HEK293 (cell line): ENCODE data around the gene RSPO1.

ENCODE experiments used
- CTCF ChIA-PET: fragments of 350-600 bp; formaldehyde crosslinking; extraction: SDS; loops from one replicate; lab custom pipeline; 2021; ENCODE audit warnings: antibody characterized with exemption; lab: Yijun Ruan, JAX
- POLR2A ChIA-PET: fragments of 300-600 bp; formaldehyde crosslinking; extraction: SDS; loops from one replicate; lab custom pipeline; 2020; ENCODE audit warnings: antibody characterized with exemption, inconsistent platforms; lab: Yijun Ruan, JAX
- H3K27ac ChIP-seq: fragments of 200-500 bp; sonication (Bioruptor generic); 2 replicates; pipeline ENCODE4 v1.5.1; 2014; ENCODE audit warnings: low read depth, low read length, control low read depth, inconsistent platforms; ENCODE audit errors: extremely low read depth
- H3K36me3 ChIP-seq, 2 experiments: fragments of 200-500 bp in 1 of 2; sonication (Bioruptor generic) in 1 of 2; 1 replicate in 1 of 2; 2 replicates in 1 of 2; pipeline ENCODE4 v1.5.1; 2014 to 2017; ENCODE audit warnings: inconsistent platforms in 2 of 2, low read length in 2 of 2; ENCODE audit not compliant: control insufficient read depth in 2 of 2, insufficient read depth in 1 of 2
- H3K4me1 ChIP-seq: fragments of 200-500 bp; sonication (Bioruptor generic); 2 replicates; pipeline ENCODE4 v1.5.1; 2014; ENCODE audit warnings: mild to moderate bottlenecking, low read length, inconsistent platforms; ENCODE audit not compliant: control insufficient read depth, insufficient read depth
- H3K4me3 ChIP-seq: 2 replicates; pipeline ENCODE4 v1.5.1; 2011; ENCODE audit warnings: low read depth, mild to moderate bottlenecking, control low read depth, low read length, moderate library complexity
- H3K9me3 ChIP-seq: fragments of 200-500 bp; sonication (Bioruptor generic); 2 replicates; pipeline ENCODE4 v1.5.1; 2014; ENCODE audit warnings: low read depth, low read length, inconsistent platforms; ENCODE audit not compliant: control insufficient read depth, insufficient read depth
- BCL11A ChIP-seq: fragments of 450-650 bp; formaldehyde crosslinking; IDR thresholded peaks from 2 replicates; pipeline ENCODE4 v1.5.1; 2016; ENCODE audit warnings: low read depth, missing biosample characterization, missing genetic modification characterization
- GLI2 ChIP-seq: fragments of 450-650 bp; formaldehyde crosslinking; IDR thresholded peaks from 2 replicates; pipeline ENCODE4; 2017; ENCODE audit warnings: missing biosample characterization, missing genetic modification characterization, low read depth, borderline replicate concordance
- PRDM6 ChIP-seq: fragments of 450-650 bp; formaldehyde crosslinking; IDR thresholded peaks from 2 replicates; pipeline ENCODE4 v1.5.1; 2017; ENCODE audit warnings: missing biosample characterization, missing genetic modification characterization
- SCRT1 ChIP-seq: fragments of 450-650 bp; formaldehyde crosslinking; IDR thresholded peaks from 2 replicates; pipeline ENCODE4 v1.5.1; 2016; ENCODE audit warnings: missing biosample characterization, missing genetic modification characterization, borderline replicate concordance
- TSHZ1 ChIP-seq: fragments of 450-650 bp; formaldehyde crosslinking; IDR thresholded peaks from 2 replicates; pipeline ENCODE4 v1.5.1; 2016; ENCODE audit warnings: missing biosample characterization, missing genetic modification characterization, borderline replicate concordance
- YY1 ChIP-seq: fragments of 450-650 bp; formaldehyde crosslinking; IDR thresholded peaks from 2 replicates; pipeline ENCODE4 v1.5.1; 2018; ENCODE audit warnings: missing biosample characterization, missing genetic modification characterization
- ZEB2 ChIP-seq: fragments of 450-650 bp; formaldehyde crosslinking; IDR thresholded peaks from 2 replicates; pipeline ENCODE4 v1.5.1; 2016; ENCODE audit warnings: missing biosample characterization, missing genetic modification characterization
- ZFHX2 ChIP-seq: fragments of 450-650 bp; formaldehyde crosslinking; conservative IDR thresholded peaks from 2 replicates; pipeline ENCODE4 v1.5.1; 2016; ENCODE audit warnings: missing biosample characterization, missing genetic modification characterization
- ZNF133 ChIP-seq: fragments of 450-650 bp; formaldehyde crosslinking; IDR thresholded peaks from 2 replicates; pipeline ENCODE4 v1.5.1; 2016; ENCODE audit warnings: missing biosample characterization, missing genetic modification characterization
- ZNF169 ChIP-seq: fragments of 450-650 bp; formaldehyde crosslinking; IDR thresholded peaks from 2 replicates; pipeline ENCODE4 v1.5.1; 2016; ENCODE audit warnings: missing biosample characterization, missing genetic modification characterization
- ZNF223 ChIP-seq: fragments of 450-650 bp; formaldehyde crosslinking; IDR thresholded peaks from 2 replicates; pipeline ENCODE4 v1.5.1; 2016; ENCODE audit warnings: missing biosample characterization, missing genetic modification characterization
- ZNF433 ChIP-seq: fragments of 450-650 bp; formaldehyde crosslinking; IDR thresholded peaks from 2 replicates; pipeline ENCODE4 v1.5.1; 2016; ENCODE audit warnings: missing biosample characterization, missing genetic modification characterization, low read depth
- ZNF529 ChIP-seq: fragments of 450-650 bp; formaldehyde crosslinking; IDR thresholded peaks from 2 replicates; pipeline ENCODE4 v1.5.1; 2017; ENCODE audit warnings: missing genetic modification characterization, missing biosample characterization; ENCODE audit not compliant: insufficient replicate concordance
- ZNF596 ChIP-seq: fragments of 450-650 bp; IDR thresholded peaks from 2 replicates; pipeline ENCODE4 v1.5.0; 2018; ENCODE audit warnings: missing biosample characterization, mild to moderate bottlenecking, missing genetic modification characterization, moderate library complexity
- ZNF629 ChIP-seq: fragments of 450-650 bp; formaldehyde crosslinking; IDR thresholded peaks from 2 replicates; pipeline ENCODE4 v1.5.1; 2017; ENCODE audit warnings: missing biosample characterization, missing genetic modification characterization
- ZNF664 ChIP-seq: fragments of 450-650 bp; formaldehyde crosslinking; IDR thresholded peaks from 2 replicates; pipeline ENCODE4 v1.5.1; 2016; ENCODE audit warnings: missing biosample characterization, missing genetic modification characterization
- ZNF837 ChIP-seq: fragments of 450-650 bp; formaldehyde crosslinking; IDR thresholded peaks from 2 replicates; pipeline ENCODE4 v1.5.1; 2016; ENCODE audit warnings: missing biosample characterization, missing genetic modification characterization
- TF ChIP-seq, protein P1 (sequence below): fragments of 450-650 bp; formaldehyde crosslinking; IDR thresholded peaks from 2 replicates; pipeline ENCODE4 v1.5.1; 2016; ENCODE audit warnings: missing biosample characterization, missing genetic modification characterization, borderline replicate concordance
- TF ChIP-seq, protein P2 (sequence below): fragments of 450-650 bp; formaldehyde crosslinking; IDR thresholded peaks from 2 replicates; pipeline ENCODE4 v1.5.1; 2017; ENCODE audit warnings: missing biosample characterization, missing genetic modification characterization

Gene RSPO1

DNA sequence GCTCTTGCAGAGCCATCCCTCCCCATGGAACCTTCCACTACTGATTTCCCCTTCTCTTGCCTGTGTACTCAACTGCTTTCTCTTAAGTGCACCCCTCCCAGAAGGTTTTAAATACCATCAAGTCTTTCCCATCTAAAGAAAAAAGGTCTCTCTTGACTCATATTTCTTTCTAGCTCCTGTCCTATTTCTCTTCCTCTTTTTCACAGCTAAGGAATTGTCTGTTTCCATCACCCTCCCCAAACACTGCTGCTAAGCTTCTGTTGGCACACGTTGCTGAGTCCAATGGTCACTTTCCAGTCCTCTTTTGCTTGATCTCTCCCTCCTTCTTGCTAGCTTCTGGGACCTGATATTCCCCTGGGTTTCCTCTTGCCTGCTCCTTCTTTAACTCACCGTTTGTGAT lies 25.7 kb downstream of the RSPO1 start:
- no peaks in the 10 kb centered on the region for H3K9me3 ChIP-seq
- no peak overlapping the region for H3K27ac ChIP-seq
- CTCF ChIA-PET, result interaction anchor here (0.5 to 1.1 kb wide), 3 partner anchors 29 to 154 kb away, joined by 3 read pairs; no protein-coding TSS in a partner anchor
- no peaks in the 10 kb centered on the region for H3K36me3 ChIP-seq
- POLR2A ChIA-PET, result no interaction called here
- no peak for TF ChIP-seq GLI2 (tag by site-specific recombination)
- no peak for TF ChIP-seq ZNF169 (tag by site-specific recombination)
- TF ChIP-seq, protein P1, sequence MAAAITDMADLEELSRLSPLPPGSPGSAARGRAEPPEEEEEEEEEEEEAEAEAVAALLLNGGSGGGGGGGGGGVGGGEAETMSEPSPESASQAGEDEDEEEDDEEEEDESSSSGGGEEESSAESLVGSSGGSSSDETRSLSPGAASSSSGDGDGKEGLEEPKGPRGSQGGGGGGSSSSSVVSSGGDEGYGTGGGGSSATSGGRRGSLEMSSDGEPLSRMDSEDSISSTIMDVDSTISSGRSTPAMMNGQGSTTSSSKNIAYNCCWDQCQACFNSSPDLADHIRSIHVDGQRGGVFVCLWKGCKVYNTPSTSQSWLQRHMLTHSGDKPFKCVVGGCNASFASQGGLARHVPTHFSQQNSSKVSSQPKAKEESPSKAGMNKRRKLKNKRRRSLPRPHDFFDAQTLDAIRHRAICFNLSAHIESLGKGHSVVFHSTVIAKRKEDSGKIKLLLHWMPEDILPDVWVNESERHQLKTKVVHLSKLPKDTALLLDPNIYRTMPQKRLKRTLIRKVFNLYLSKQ (tag by site-specific recombination), result no peak
- no peak for TF ChIP-seq ZNF664 (tag by site-specific recombination)
- no peak for TF ChIP-seq ZNF629
- no peak for TF ChIP-seq ZNF529 (tag by site-specific recombination)
- TF ChIP-seq YY1 (tag by site-specific recombination), result no peak
- no peak overlapping the region for H3K4me3 ChIP-seq
- H3K4me1 ChIP-seq, result no peaks in the 10 kb centered on the region

DNA sequence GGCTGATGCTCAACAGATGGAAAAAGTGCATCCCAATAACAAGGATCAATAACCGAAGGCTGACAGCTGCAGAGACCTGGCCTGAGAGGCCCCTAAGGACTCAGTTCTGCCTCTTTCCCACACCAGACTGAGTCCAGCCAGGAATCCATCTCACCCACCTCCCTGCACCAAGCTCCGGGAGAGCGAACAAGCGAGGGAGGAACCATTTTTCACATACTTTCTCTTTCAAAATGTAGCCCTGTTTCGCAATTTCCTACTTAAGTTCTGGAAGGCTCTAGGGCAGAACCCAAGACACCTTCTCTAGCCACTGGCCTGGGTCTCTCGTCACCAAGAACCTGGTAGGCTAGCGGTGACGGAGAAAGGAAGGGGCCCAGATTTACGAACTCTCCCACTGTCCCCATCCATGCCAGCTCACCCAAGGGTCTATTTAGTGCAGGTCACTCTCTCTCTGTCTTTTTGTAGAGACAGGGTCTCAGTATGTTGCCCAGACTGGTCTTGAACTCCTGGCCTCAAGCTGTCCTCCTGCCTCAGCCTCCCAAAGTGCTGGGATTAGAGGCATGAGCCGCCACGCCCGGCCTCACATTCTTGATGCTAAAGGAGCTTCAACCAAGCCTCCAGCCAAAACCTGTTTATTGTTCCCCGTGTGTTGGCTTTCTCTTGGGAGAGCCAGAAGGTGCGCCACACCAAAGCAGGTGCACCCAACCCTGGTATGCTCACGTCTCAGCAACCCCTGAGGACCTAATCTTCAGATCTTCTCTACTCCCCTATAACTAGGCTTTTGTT lies 28.0 kb downstream of the RSPO1 start:
- POLR2A ChIA-PET, result interaction anchor here (1.3 kb wide), 1 partner anchor 11 kb away, joined by 6 read pairs; the partner anchor contains the start of gene GNL2
- no peak overlapping the region for H3K4me3 ChIP-seq
- H3K27ac ChIP-seq, result no peak overlapping the region
- CTCF ChIA-PET, result interaction anchor here (0.7 to 3.3 kb wide), 2 partner anchors 11 to 75 kb away, joined by 3 to 18 read pairs; no protein-coding TSS in a partner anchor
- TF ChIP-seq TSHZ1 (tag by site-specific recombination) (no peak), ZNF596 (tag by site-specific recombination) (no peak), ZEB2 (no peak), ZNF223 (no peak), ZFHX2 (no peak), BCL11A (no peak), ZNF133 (tag by site-specific recombination) (no peak)
- H3K9me3 ChIP-seq, result no peaks in the 10 kb centered on the region
- no peaks in the 10 kb centered on the region for H3K36me3 ChIP-seq
- no peaks in the 10 kb centered on the region for H3K4me1 ChIP-seq

GRCh38 chr1:37605806-37606474 lies 28.8 kb downstream of the RSPO1 start:
- H3K36me3 ChIP-seq, result no peaks in the 10 kb centered on the region
- H3K4me1 ChIP-seq, result no peaks in the 10 kb centered on the region
- POLR2A ChIA-PET, result interaction anchor here (0.8 to 1.3 kb wide), 2 partner anchors 10 to 13 kb away, joined by 3 to 6 read pairs; partner anchors contain the start of gene GNL2
- H3K27ac ChIP-seq, result no peak overlapping the region
- H3K4me3 ChIP-seq, result no peak overlapping the region
- H3K9me3 ChIP-seq, result no peaks in the 10 kb centered on the region
- CTCF ChIA-PET, result interaction anchor here (0.9 to 3.3 kb wide), 2 partner anchors 30 to 76 kb away, joined by 3 to 18 read pairs; no protein-coding TSS in a partner anchor
- TF ChIP-seq ZNF433 (tag by site-specific recombination) (no peak), PRDM6 (tag by site-specific recombination) (no peak), YY1 (tag by site-specific recombination) (no peak), SCRT1 (tag by site-specific recombination) (no peak), ZNF837 (tag by site-specific recombination) (no peak)
- TF ChIP-seq, protein P2, sequence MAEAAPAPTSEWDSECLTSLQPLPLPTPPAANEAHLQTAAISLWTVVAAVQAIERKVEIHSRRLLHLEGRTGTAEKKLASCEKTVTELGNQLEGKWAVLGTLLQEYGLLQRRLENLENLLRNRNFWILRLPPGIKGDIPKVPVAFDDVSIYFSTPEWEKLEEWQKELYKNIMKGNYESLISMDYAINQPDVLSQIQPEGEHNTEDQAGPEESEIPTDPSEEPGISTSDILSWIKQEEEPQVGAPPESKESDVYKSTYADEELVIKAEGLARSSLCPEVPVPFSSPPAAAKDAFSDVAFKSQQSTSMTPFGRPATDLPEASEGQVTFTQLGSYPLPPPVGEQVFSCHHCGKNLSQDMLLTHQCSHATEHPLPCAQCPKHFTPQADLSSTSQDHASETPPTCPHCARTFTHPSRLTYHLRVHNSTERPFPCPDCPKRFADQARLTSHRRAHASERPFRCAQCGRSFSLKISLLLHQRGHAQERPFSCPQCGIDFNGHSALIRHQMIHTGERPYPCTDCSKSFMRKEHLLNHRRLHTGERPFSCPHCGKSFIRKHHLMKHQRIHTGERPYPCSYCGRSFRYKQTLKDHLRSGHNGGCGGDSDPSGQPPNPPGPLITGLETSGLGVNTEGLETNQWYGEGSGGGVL (tag by site-specific recombination), result no peak
